Measurements from ENCODE around the gene IRF1. TPM values are rescaled to one million over a fixed set of nuclear protein-coding genes. Genes with fewer than 3 reads are reported as not detected.
A peak's percentile ranks its signal among the peaks of the same experiment; 100 is the strongest.

IRF1 gene
- total and polyA plus RNA-seq, 2 of the 8 experiments (the other 6 are each of a cell fraction or from before 2014, with no cell fraction given) = 4.0 to 8.5 TPM

DNA sequence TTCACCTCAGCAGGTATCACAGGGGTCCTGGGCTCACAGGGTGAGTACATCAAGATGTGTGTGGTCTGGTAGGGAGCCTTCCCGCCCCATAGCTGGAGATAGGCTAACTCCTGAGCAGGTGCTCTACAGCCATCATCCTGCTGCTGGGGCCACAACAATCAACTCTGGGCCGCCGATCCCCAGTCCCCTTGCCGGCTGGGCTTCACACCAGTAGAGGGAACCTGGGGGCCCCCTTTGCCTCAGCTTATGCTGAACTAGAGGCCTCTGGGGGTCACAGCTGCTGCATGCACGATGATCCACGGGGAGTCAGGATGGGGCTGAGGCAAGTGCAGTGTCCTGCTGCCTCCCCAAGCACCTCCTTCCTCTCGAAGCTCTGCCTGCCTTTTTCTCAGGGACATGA is 46.5 kb downstream of the IRF1 start (continued):
- TF ChIP-seq, protein P1, sequence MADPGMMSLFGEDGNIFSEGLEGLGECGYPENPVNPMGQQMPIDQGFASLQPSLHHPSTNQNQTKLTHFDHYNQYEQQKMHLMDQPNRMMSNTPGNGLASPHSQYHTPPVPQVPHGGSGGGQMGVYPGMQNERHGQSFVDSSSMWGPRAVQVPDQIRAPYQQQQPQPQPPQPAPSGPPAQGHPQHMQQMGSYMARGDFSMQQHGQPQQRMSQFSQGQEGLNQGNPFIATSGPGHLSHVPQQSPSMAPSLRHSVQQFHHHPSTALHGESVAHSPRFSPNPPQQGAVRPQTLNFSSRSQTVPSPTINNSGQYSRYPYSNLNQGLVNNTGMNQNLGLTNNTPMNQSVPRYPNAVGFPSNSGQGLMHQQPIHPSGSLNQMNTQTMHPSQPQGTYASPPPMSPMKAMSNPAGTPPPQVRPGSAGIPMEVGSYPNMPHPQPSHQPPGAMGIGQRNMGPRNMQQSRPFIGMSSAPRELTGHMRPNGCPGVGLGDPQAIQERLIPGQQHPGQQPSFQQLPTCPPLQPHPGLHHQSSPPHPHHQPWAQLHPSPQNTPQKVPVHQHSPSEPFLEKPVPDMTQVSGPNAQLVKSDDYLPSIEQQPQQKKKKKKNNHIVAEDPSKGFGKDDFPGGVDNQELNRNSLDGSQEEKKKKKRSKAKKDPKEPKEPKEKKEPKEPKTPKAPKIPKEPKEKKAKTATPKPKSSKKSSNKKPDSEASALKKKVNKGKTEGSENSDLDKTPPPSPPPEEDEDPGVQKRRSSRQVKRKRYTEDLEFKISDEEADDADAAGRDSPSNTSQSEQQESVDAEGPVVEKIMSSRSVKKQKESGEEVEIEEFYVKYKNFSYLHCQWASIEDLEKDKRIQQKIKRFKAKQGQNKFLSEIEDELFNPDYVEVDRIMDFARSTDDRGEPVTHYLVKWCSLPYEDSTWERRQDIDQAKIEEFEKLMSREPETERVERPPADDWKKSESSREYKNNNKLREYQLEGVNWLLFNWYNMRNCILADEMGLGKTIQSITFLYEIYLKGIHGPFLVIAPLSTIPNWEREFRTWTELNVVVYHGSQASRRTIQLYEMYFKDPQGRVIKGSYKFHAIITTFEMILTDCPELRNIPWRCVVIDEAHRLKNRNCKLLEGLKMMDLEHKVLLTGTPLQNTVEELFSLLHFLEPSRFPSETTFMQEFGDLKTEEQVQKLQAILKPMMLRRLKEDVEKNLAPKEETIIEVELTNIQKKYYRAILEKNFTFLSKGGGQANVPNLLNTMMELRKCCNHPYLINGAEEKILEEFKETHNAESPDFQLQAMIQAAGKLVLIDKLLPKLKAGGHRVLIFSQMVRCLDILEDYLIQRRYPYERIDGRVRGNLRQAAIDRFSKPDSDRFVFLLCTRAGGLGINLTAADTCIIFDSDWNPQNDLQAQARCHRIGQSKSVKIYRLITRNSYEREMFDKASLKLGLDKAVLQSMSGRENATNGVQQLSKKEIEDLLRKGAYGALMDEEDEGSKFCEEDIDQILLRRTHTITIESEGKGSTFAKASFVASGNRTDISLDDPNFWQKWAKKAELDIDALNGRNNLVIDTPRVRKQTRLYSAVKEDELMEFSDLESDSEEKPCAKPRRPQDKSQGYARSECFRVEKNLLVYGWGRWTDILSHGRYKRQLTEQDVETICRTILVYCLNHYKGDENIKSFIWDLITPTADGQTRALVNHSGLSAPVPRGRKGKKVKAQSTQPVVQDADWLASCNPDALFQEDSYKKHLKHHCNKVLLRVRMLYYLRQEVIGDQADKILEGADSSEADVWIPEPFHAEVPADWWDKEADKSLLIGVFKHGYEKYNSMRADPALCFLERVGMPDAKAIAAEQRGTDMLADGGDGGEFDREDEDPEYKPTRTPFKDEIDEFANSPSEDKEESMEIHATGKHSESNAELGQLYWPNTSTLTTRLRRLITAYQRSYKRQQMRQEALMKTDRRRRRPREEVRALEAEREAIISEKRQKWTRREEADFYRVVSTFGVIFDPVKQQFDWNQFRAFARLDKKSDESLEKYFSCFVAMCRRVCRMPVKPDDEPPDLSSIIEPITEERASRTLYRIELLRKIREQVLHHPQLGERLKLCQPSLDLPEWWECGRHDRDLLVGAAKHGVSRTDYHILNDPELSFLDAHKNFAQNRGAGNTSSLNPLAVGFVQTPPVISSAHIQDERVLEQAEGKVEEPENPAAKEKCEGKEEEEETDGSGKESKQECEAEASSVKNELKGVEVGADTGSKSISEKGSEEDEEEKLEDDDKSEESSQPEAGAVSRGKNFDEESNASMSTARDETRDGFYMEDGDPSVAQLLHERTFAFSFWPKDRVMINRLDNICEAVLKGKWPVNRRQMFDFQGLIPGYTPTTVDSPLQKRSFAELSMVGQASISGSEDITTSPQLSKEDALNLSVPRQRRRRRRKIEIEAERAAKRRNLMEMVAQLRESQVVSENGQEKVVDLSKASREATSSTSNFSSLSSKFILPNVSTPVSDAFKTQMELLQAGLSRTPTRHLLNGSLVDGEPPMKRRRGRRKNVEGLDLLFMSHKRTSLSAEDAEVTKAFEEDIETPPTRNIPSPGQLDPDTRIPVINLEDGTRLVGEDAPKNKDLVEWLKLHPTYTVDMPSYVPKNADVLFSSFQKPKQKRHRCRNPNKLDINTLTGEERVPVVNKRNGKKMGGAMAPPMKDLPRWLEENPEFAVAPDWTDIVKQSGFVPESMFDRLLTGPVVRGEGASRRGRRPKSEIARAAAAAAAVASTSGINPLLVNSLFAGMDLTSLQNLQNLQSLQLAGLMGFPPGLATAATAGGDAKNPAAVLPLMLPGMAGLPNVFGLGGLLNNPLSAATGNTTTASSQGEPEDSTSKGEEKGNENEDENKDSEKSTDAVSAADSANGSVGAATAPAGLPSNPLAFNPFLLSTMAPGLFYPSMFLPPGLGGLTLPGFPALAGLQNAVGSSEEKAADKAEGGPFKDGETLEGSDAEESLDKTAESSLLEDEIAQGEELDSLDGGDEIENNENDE (IDR thresholded peaks at IDR 0.05; ENCODE audit: insufficient replicate concordance, low read length) = no peak
- no peak for TF ChIP-seq TAF7 (optimal IDR thresholded peaks at IDR 0.05; ENCODE audit: borderline replicate concordance, low read depth, low read length)
- TF ChIP-seq EGR1 (IDR thresholded peaks at IDR 0.05; ENCODE audit: borderline replicate concordance, low read depth, low read length) = no peak
- no peak for TF ChIP-seq CHD1 (IDR thresholded peaks at IDR 0.05; ENCODE audit: low read depth, low read length)
- 0 out of 4 replicates have a peak, but pooled peaks of 1 of the 2 experiments have one; percentile 3 for TF ChIP-seq RAD21 (IDR thresholded peaks at IDR 0.05 in 1 of 2, conservative IDR thresholded peaks at IDR 0.05 in 1 of 2; ENCODE audit: low read depth in 2 of 2, low read length in 2 of 2)

Data from H1 (cell line).